ENCODE results near the gene CTBP1.

Gene CTBP1

GRCh38 chr4:1179089-1179441 lies 69.9 kb downstream of the CTBP1 start:
- Histone ChIP-seq H3K36me3 (ENCODE audit: control insufficient read depth, insufficient read depth, low read length) (no peaks in the 10 kb centered on the region; the same call in 1 of the 2 replicates), H3K4me3 (replicated peaks; ENCODE audit: low read depth, low read length) (no peak overlapping the region), H3K27me3 (replicated peaks; ENCODE audit: control insufficient read depth, insufficient read depth, low read length) (no peaks in the 10 kb centered on the region)
- DNase-seq (ENCODE audit: extremely low read depth, insufficient read length), result no peak
- no peak for TF ChIP-seq CTCF (IDR thresholded peaks at IDR 0.05; ENCODE audit: insufficient read depth, low read length, poor library complexity, severe bottlenecking)

GRCh38 chr4:1178300-1179088 lies 70.4 kb downstream of the CTBP1 start:
- no peak for TF ChIP-seq CTCF (IDR thresholded peaks at IDR 0.05; ENCODE audit: insufficient read depth, low read length, poor library complexity, severe bottlenecking)
- H3K4me3 ChIP-seq (replicated peaks; ENCODE audit: low read depth, low read length), result no peak overlapping the region
- DNase-seq (ENCODE audit: extremely low read depth, insufficient read length), result no peak
- H3K36me3 ChIP-seq (ENCODE audit: control insufficient read depth, insufficient read depth, low read length), result no peaks in the 10 kb centered on the region; the same call in 1 of the 2 replicates
- H3K27me3 ChIP-seq (replicated peaks; ENCODE audit: control insufficient read depth, insufficient read depth, low read length), result no peaks in the 10 kb centered on the region; the same call in 1 of the 2 replicates

GRCh38 chr4:1177274-1178141 lies 71.4 kb downstream of the CTBP1 start:
- TF ChIP-seq CTCF (IDR thresholded peaks at IDR 0.05; ENCODE audit: insufficient read depth, low read length, poor library complexity, severe bottlenecking), result no peak
- Histone ChIP-seq H3K27me3 (replicated peaks; ENCODE audit: control insufficient read depth, insufficient read depth, low read length) (no peaks in the 10 kb centered on the region; the same call in 1 of the 2 replicates), H3K36me3 (ENCODE audit: control insufficient read depth, insufficient read depth, low read length) (no peaks in the 10 kb centered on the region; the same call in 1 of the 2 replicates), H3K4me3 (replicated peaks; ENCODE audit: low read depth, low read length) (no peak overlapping the region)
- DNase-seq (ENCODE audit: extremely low read depth, insufficient read length), result no peak

- DNase-seq (ENCODE audit: extremely low read depth, insufficient read length), result no peak
- Histone ChIP-seq H3K36me3 (ENCODE audit: control insufficient read depth, insufficient read depth, low read length) (no peaks in the 10 kb centered on the region; the same call in 1 of the 2 replicates), H3K27me3 (replicated peaks; ENCODE audit: control insufficient read depth, insufficient read depth, low read length) (no peaks in the 10 kb centered on the region; the same call in 1 of the 2 replicates), H3K4me3 (replicated peaks; ENCODE audit: low read depth, low read length) (no peak overlapping the region)
- TF ChIP-seq CTCF (IDR thresholded peaks at IDR 0.05; ENCODE audit: insufficient read depth, low read length, poor library complexity, severe bottlenecking), result no peak
These were observed 72.3 kb downstream of the CTBP1 start for GRCh38 chr4:1176398-1177273.

GRCh38 chr4:1175635-1176229 lies 73.2 kb downstream of the CTBP1 start:
- no peak for TF ChIP-seq CTCF (IDR thresholded peaks at IDR 0.05; ENCODE audit: insufficient read depth, low read length, poor library complexity, severe bottlenecking)
- no peak for DNase-seq (ENCODE audit: extremely low read depth, insufficient read length)
- Histone ChIP-seq H3K4me3 (replicated peaks; ENCODE audit: low read depth, low read length) (no peak overlapping the region), H3K27me3 (replicated peaks; ENCODE audit: control insufficient read depth, insufficient read depth, low read length) (no peaks in the 10 kb centered on the region; the same call in 1 of the 2 replicates), H3K36me3 (ENCODE audit: control insufficient read depth, insufficient read depth, low read length) (no peaks in the 10 kb centered on the region; the same call in 1 of the 2 replicates)
